IgD-negative memory B cell (primary cell): ENCODE data around the gene PAQR8. TPM values are rescaled to one million over a fixed set of nuclear protein-coding genes. Genes with fewer than 3 reads are reported as not detected.
A peak's percentile ranks its signal among the peaks of the same experiment; 100 is the strongest.

Experiments
- H3K27ac Mint-ChIP-seq, 3 donors: one replicate each; pipeline ENCODE4 v1.8.0; 2020 to 2022; ENCODE audit warnings: mild to moderate bottlenecking in 3 of 3, mixed read lengths in 3 of 3, moderate library complexity in 1 of 3
- H3K27me3 Mint-ChIP-seq: one replicate; pipeline ENCODE4 v1.8.0; 2021; ENCODE audit warnings: mixed read lengths
- H3K36me3 Mint-ChIP-seq: one replicate; pipeline ENCODE4 v1.8.0; 2020; ENCODE audit warnings: mild to moderate bottlenecking, mixed read lengths
- H3K4me1 Mint-ChIP-seq, 3 donors: one replicate each; pipeline ENCODE4 v1.8.0; 2020 to 2022; ENCODE audit warnings: mixed read lengths in 3 of 3, mild to moderate bottlenecking in 1 of 3
- H3K4me3 Mint-ChIP-seq, 4 donors: one replicate each; pipeline ENCODE4 v1.8.0; 2020 to 2022; ENCODE audit warnings: mild to moderate bottlenecking in 4 of 4, mixed read lengths in 4 of 4, moderate library complexity in 3 of 4
- H3K9me3 Mint-ChIP-seq, 3 donors: one replicate each; pipeline ENCODE4 v1.8.0; 2020 to 2021; ENCODE audit warnings: mixed read lengths in 3 of 3, mild to moderate bottlenecking in 1 of 3
- polyA plus RNA-seq: library from polyadenylated mRNA; unstranded; fragments of 300-500 nt; fragmentation: Illumina TruSeq; gene quantifications from one replicate; pipeline ENCODE4 v1.2.3, GENCODE V29; 2021

PAQR8 gene
- polyA plus RNA-seq, result 6.4 TPM

- H3K27me3 Mint-ChIP-seq, result no peaks in the 10 kb centered on the region
- peak within 1 kb of the TSS; percentile 91 to 98 (median 97) for H3K4me3 Mint-ChIP-seq
- peak within 1 kb of the TSS; percentile 82 to 97 (median 94) for H3K27ac Mint-ChIP-seq
- H3K9me3 Mint-ChIP-seq, result no peaks in the 10 kb centered on the region
- H3K4me1 Mint-ChIP-seq, result peaks cover 13 to 36% (median 20%) of the 10 kb centered on the region in 3 donors
- no peaks in the 10 kb centered on the region for H3K36me3 Mint-ChIP-seq
These were observed at the start of gene PAQR8 for GRCh38 chr6:52361945-52362442. PAQR8 (plus strand) TSS chr6:52362151; CDS start chr6:52403214, 41,063 bp downstream.

- Mint-ChIP-seq H3K36me3 (no peaks in the 10 kb centered on the region), H3K27me3 (no peaks in the 10 kb centered on the region), H3K4me1 (peaks cover 19 to 22% (median 19%) of the 10 kb centered on the region in 3 donors), H3K9me3 (no peaks in the 10 kb centered on the region), H3K4me3 (no peak overlapping the region), H3K27ac (peak overlapping the region in 1 of 3 donors; percentile 82)
These were observed 49.5 kb upstream of the PAQR8 start for GRCh38 chr6:52312461-52312860.

- Mint-ChIP-seq H3K27me3 (no peaks in the 10 kb centered on the region), H3K36me3 (no peaks in the 10 kb centered on the region), H3K4me1 (peaks cover 10 to 18% (median 16%) of the 10 kb centered on the region in 3 donors), H3K4me3 (no peak overlapping the region), H3K27ac (peak overlapping the region in 1 of 3 donors; percentile 29), H3K9me3 (no peaks in the 10 kb centered on the region)
These were observed 47.2 kb upstream of the PAQR8 start for GRCh38 chr6:52314752-52315151.

- H3K9me3 Mint-ChIP-seq, result no peaks in the 10 kb centered on the region
- H3K27ac Mint-ChIP-seq, result no peak overlapping the region
- no peaks in the 10 kb centered on the region for H3K36me3 Mint-ChIP-seq
- H3K4me3 Mint-ChIP-seq, result no peak overlapping the region
- peaks cover 8 to 15% (median 15%) of the 10 kb centered on the region in 3 donors for H3K4me1 Mint-ChIP-seq
- H3K27me3 Mint-ChIP-seq, result no peaks in the 10 kb centered on the region
These were observed 44.7 kb upstream of the PAQR8 start for GRCh38 chr6:52317211-52317610.

GRCh38 chr6:52317841-52318581, 43.9 kb upstream of the PAQR8 start:
- Mint-ChIP-seq H3K4me3 (no peak overlapping the region), H3K27ac (peak overlapping the region in 1 of 3 donors; percentile 3), H3K27me3 (no peaks in the 10 kb centered on the region), H3K9me3 (no peaks in the 10 kb centered on the region), H3K4me1 (peaks cover 10 to 21% (median 12%) of the 10 kb centered on the region in 3 donors), H3K36me3 (no peaks in the 10 kb centered on the region)

- peak overlapping the region in 1 of 3 donors; percentile 86 for H3K27ac Mint-ChIP-seq
These were observed 37.8 kb upstream of the PAQR8 start for GRCh38 chr6:52324189-52324588.

GRCh38 chr6:52325695-52326471, 36.1 kb upstream of the PAQR8 start:
- Mint-ChIP-seq H3K27me3 (peaks cover 1% of the 10 kb centered on the region), H3K9me3 (no peaks in the 10 kb centered on the region), H3K4me3 (no peak overlapping the region), H3K27ac (no peak overlapping the region), H3K36me3 (no peaks in the 10 kb centered on the region), H3K4me1 (peaks cover 2 to 19% (median 17%) of the 10 kb centered on the region in 3 donors)

More at GRCh38 chr6:52324189-52324588, 37.8 kb upstream of the PAQR8 start:
- Mint-ChIP-seq H3K27me3 (no peaks in the 10 kb centered on the region), H3K4me1 (peaks cover 2 to 15% (median 9%) of the 10 kb centered on the region in 3 donors), H3K36me3 (no peaks in the 10 kb centered on the region), H3K9me3 (no peaks in the 10 kb centered on the region), H3K4me3 (no peak overlapping the region)

- H3K4me1 Mint-ChIP-seq, result peaks cover 4 to 18% (median 17%) of the 10 kb centered on the region in 3 donors
- no peak overlapping the region for H3K27ac Mint-ChIP-seq
- peaks cover 1% of the 10 kb centered on the region for H3K27me3 Mint-ChIP-seq
- H3K9me3 Mint-ChIP-seq, result no peaks in the 10 kb centered on the region
- H3K36me3 Mint-ChIP-seq, result no peaks in the 10 kb centered on the region
- H3K4me3 Mint-ChIP-seq, result no peak overlapping the region
These were observed 35.2 kb upstream of the PAQR8 start for GRCh38 chr6:52326540-52327364.

GRCh38 chr6:52328303-52328662, 33.7 kb upstream of the PAQR8 start:
- no peaks in the 10 kb centered on the region for H3K9me3 Mint-ChIP-seq
- no peak overlapping the region for H3K27ac Mint-ChIP-seq
- peaks cover 1% of the 10 kb centered on the region for H3K36me3 Mint-ChIP-seq
- H3K27me3 Mint-ChIP-seq, result peaks cover 1% of the 10 kb centered on the region
- H3K4me3 Mint-ChIP-seq, result no peak overlapping the region
- peaks cover 2 to 24% (median 9%) of the 10 kb centered on the region in 3 donors for H3K4me1 Mint-ChIP-seq

GRCh38 chr6:52328729-52329128, 33.2 kb upstream of the PAQR8 start:
- H3K4me1 Mint-ChIP-seq, result peaks cover 5 to 26% (median 14%) of the 10 kb centered on the region in 3 donors
- peaks cover 1% of the 10 kb centered on the region for H3K27me3 Mint-ChIP-seq
- H3K9me3 Mint-ChIP-seq, result no peaks in the 10 kb centered on the region
- H3K36me3 Mint-ChIP-seq, result peaks cover 1% of the 10 kb centered on the region
- no peak overlapping the region for H3K27ac Mint-ChIP-seq
- H3K4me3 Mint-ChIP-seq, result no peak overlapping the region

- Mint-ChIP-seq H3K4me3 (peak overlapping the region in 1 of 4 donors; percentile 6), H3K27me3 (peaks cover 1% of the 10 kb centered on the region), H3K4me1 (peaks cover 12 to 32% (median 25%) of the 10 kb centered on the region in 3 donors), H3K36me3 (peaks cover 1% of the 10 kb centered on the region), H3K27ac (peak overlapping the region in 1 of 3 donors; percentile 27), H3K9me3 (no peaks in the 10 kb centered on the region)
These were observed 31.5 kb upstream of the PAQR8 start for GRCh38 chr6:52330470-52330869.

GRCh38 chr6:52331793-52332457, 30.0 kb upstream of the PAQR8 start:
- peaks cover 14 to 37% (median 20%) of the 10 kb centered on the region in 3 donors for H3K4me1 Mint-ChIP-seq
- peaks cover 1% of the 10 kb centered on the region for H3K36me3 Mint-ChIP-seq
- H3K9me3 Mint-ChIP-seq, result no peaks in the 10 kb centered on the region
- peaks cover 1% of the 10 kb centered on the region for H3K27me3 Mint-ChIP-seq
- H3K27ac Mint-ChIP-seq, result peak overlapping the region in 1 of 3 donors; percentile 55
- peak overlapping the region in 1 of 4 donors; percentile 86 for H3K4me3 Mint-ChIP-seq

GRCh38 chr6:52333840-52334200, 28.1 kb upstream of the PAQR8 start:
- peaks cover 1% of the 10 kb centered on the region for H3K27me3 Mint-ChIP-seq
- peak overlapping the region in 1 of 3 donors; percentile 24 for H3K27ac Mint-ChIP-seq
- H3K4me1 Mint-ChIP-seq, result peaks cover 14 to 33% (median 20%) of the 10 kb centered on the region in 3 donors
- H3K9me3 Mint-ChIP-seq, result no peaks in the 10 kb centered on the region
- H3K4me3 Mint-ChIP-seq, result no peak overlapping the region
- H3K36me3 Mint-ChIP-seq, result peaks cover 1% of the 10 kb centered on the region

- Mint-ChIP-seq H3K4me3 (no peak overlapping the region), H3K36me3 (peaks cover 1% of the 10 kb centered on the region), H3K9me3 (no peaks in the 10 kb centered on the region), H3K27ac (peak overlapping the region in 1 of 3 donors; percentile 97), H3K4me1 (peaks cover 14 to 26% (median 15%) of the 10 kb centered on the region in 3 donors), H3K27me3 (no peaks in the 10 kb centered on the region)
These were observed 26.4 kb upstream of the PAQR8 start for GRCh38 chr6:52335576-52335975.
